Left lung (tissue), 10 donors: ENCODE results near the gene LRCH3. TPM values are rescaled to one million over a fixed set of nuclear protein-coding genes. Genes with fewer than 3 reads are reported as not detected.
A peak's percentile ranks its signal among the peaks of the same experiment; 100 is the strongest.

Source experiments
- ATAC-seq: fragments of 200-7000 bp; cut with Tn5 transposase; one replicate; pipeline ENCODE4 v1.9.1; 2020; ENCODE audit warnings: moderate library complexity
- DNase-seq, 4 donors: peaks; one replicate each; pipeline ENCODE4 v3.0.0-alpha.2; 2013 to 2020
- H3K27ac ChIP-seq, 2 donors: fragments of 200-600 bp; sonication (generic) in 1 of 2; one replicate each; pipeline versions ENCODE4 v1.5.0 to v1.8.0; 2020 to 2021
- H3K27me3 ChIP-seq, 2 donors: fragments of 200-600 bp; sonication (generic) in 1 of 2; one replicate each; pipeline versions ENCODE4 v1.5.0 to v1.8.0; 2020 to 2021
- H3K36me3 ChIP-seq, 2 donors: fragments of 200-600 bp; sonication (generic) in 1 of 2; one replicate each; pipeline versions ENCODE4 v1.5.0 to v1.8.0; 2020 to 2021
- H3K4me1 ChIP-seq, 2 donors: fragments of 200-600 bp; one replicate each; pipeline ENCODE4 v1.8.0; 2021
- H3K4me3 ChIP-seq, 2 donors: fragments of 200-600 bp; sonication (generic) in 1 of 2; one replicate each; pipeline versions ENCODE4 v1.5.0 to v1.8.0; 2020 to 2021; ENCODE audit warnings: mild to moderate bottlenecking in 1 of 2
- H3K9me3 ChIP-seq, 2 donors: fragments of 200-600 bp; sonication (generic) in 1 of 2; one replicate each; pipeline versions ENCODE4 v1.5.0 to v1.8.0; 2020 to 2021
- CTCF ChIP-seq, 2 donors: fragments of 200-600 bp; sonication (generic) in 1 of 2; IDR thresholded peaks; one replicate each; pipeline versions ENCODE4 v1.5.0 to v1.8.0; 2021; ENCODE audit warnings: antibody characterized with exemption in 2 of 2
- intact Hi-C, 2 donors: fragments of 100-400 bp; cut with DNase I; formaldehyde crosslinking; loops; one replicate each; pipeline versions ENCODE4 v1.11.2 to v1.14.2; 2022
- polyA plus RNA-seq, 6 donors: library from polyadenylated mRNA; unstranded; fragments of 120-200 nt; gene quantifications; one replicate each; pipeline ENCODE4 v1.2.1, GENCODE V29; 2013; ENCODE audit not compliant: insufficient read length in 6 of 6
- total RNA-seq, 2 donors: library from RNA; stranded (reverse); fragmentation: NEBNext Ultra II Directional; extraction: Animal tissue kit (Norgen Biotek cat#: 25700); gene quantifications; one replicate each; pipeline ENCODE4 v1.2.1, GENCODE V29; 2021
- donor health status: DM: no; HTN: yes; CAD: no.
- donor health status: DM: no; HTN: no; CAD: no.

Gene LRCH3
- total and polyA plus RNA-seq, 8 donors = 36.8 to 66.3 (median 54.2) TPM

GRCh38 chr3:197811343-197811742, 20.3 kb downstream of the LRCH3 start:
- peak; percentile 39 for ATAC-seq

GRCh38 chr3:197814372-197814771, 23.3 kb downstream of the LRCH3 start:
- no peak for DNase-seq
- TF ChIP-seq CTCF (IDR thresholded peaks at IDR 0.05) = no peak
- H3K36me3 ChIP-seq = no peaks in the 10 kb centered on the region

More at GRCh38 chr3:197811343-197811742, 20.3 kb downstream of the LRCH3 start:
- Histone ChIP-seq H3K9me3 (no peaks in the 10 kb centered on the region), H3K4me1 (peaks cover 0 to 3% of the 10 kb centered on the region in 2 donors), H3K27me3 (no peaks in the 10 kb centered on the region), H3K27ac (no peak overlapping the region), H3K36me3 (no peaks in the 10 kb centered on the region), H3K4me3 (no peak overlapping the region)
- no peak for TF ChIP-seq CTCF (IDR thresholded peaks at IDR 0.05)
- intact Hi-C loops = no loop called here
- DNase-seq = no peak

GRCh38 chr3:197820550-197821335, 29.7 kb downstream of the LRCH3 start:
- H3K4me1 ChIP-seq = no peaks in the 10 kb centered on the region
- H3K9me3 ChIP-seq = no peaks in the 10 kb centered on the region
- intact Hi-C loops = no loop called here
- DNase-seq = no peak
- no peak overlapping the region for H3K4me3 ChIP-seq
- H3K27ac ChIP-seq = no peak overlapping the region
- no peak for TF ChIP-seq CTCF (IDR thresholded peaks at IDR 0.05)
- H3K36me3 ChIP-seq = peaks cover 0 to 37% of the 10 kb centered on the region in 2 donors
- no peaks in the 10 kb centered on the region for H3K27me3 ChIP-seq
- ATAC-seq = no peak

More at GRCh38 chr3:197814372-197814771, 23.3 kb downstream of the LRCH3 start:
- Histone ChIP-seq H3K4me3 (no peak overlapping the region), H3K27ac (no peak overlapping the region), H3K27me3 (no peaks in the 10 kb centered on the region), H3K9me3 (no peaks in the 10 kb centered on the region), H3K4me1 (peaks cover 0 to 3% of the 10 kb centered on the region in 2 donors)
- intact Hi-C loops = no loop called here
- ATAC-seq = no peak

- ATAC-seq = no peak
- TF ChIP-seq CTCF (IDR thresholded peaks at IDR 0.05) = no peak
- H3K27me3 ChIP-seq = no peaks in the 10 kb centered on the region
- H3K4me3 ChIP-seq = no peak overlapping the region
- peaks cover 0 to 72% of the 10 kb centered on the region in 2 donors for H3K36me3 ChIP-seq
- no peak overlapping the region for H3K27ac ChIP-seq
- H3K9me3 ChIP-seq = no peaks in the 10 kb centered on the region
- intact Hi-C loops = no loop called here
- DNase-seq = no peak
- H3K4me1 ChIP-seq = no peaks in the 10 kb centered on the region
Measured at GRCh38 chr3:197829397-197830045, 38.5 kb downstream of the LRCH3 start.

GRCh38 chr3:197830308-197830966, 39.4 kb downstream of the LRCH3 start:
- Histone ChIP-seq H3K27ac (peak overlapping the region in 1 of 2 donors; percentile 30), H3K36me3 (peaks cover 0 to 81% of the 10 kb centered on the region in 2 donors), H3K27me3 (no peaks in the 10 kb centered on the region), H3K9me3 (no peaks in the 10 kb centered on the region), H3K4me1 (no peaks in the 10 kb centered on the region), H3K4me3 (no peak overlapping the region)
- no peak for TF ChIP-seq CTCF (IDR thresholded peaks at IDR 0.05)
- intact Hi-C loops = no loop called here
- peak; percentile 84 for ATAC-seq
- DNase-seq = no peak
